Stimulated activated naive B cell treated with anti-CD40 and anti-IgM and Interleukin-4, amounts not matched to agents 10 μg/mL and 1 μg/mL and 100 μg/mL, for 72 hours (primary cell): Measurements from ENCODE around the gene BCDIN3D.

Experiments used
- ATAC-seq, 2 donors: fragments of 150-1000 bp; cut with Tn5 transposase; replicated peaks; 2 replicates each; pipeline ENCODE4 v1.10.0; 2021; ENCODE audit warnings: moderate library complexity in 1 of 2
- DNase-seq: peaks from one replicate; pipeline ENCODE4 v3.0.0; 2021
- H3K27ac Mint-ChIP-seq: one replicate; pipeline ENCODE4 v1.8.0; 2022; ENCODE audit warnings: mild to moderate bottlenecking, mixed read lengths
- H3K27me3 Mint-ChIP-seq, 2 donors: one replicate each; pipeline ENCODE4 v1.8.0; 2022; ENCODE audit warnings: mixed read lengths in 2 of 2
- H3K36me3 Mint-ChIP-seq, 2 donors: one replicate each; pipeline ENCODE4 v1.8.0; 2022; ENCODE audit warnings: mixed read lengths in 2 of 2, mild to moderate bottlenecking in 1 of 2
- H3K4me1 Mint-ChIP-seq, 2 donors: one replicate each; pipeline ENCODE4 v1.8.0; 2022; ENCODE audit warnings: mixed read lengths in 2 of 2, mild to moderate bottlenecking in 1 of 2
- H3K4me3 Mint-ChIP-seq, 2 donors: one replicate each; pipeline ENCODE4 v1.8.0; 2022; ENCODE audit warnings: mild to moderate bottlenecking in 2 of 2, mixed read lengths in 2 of 2, moderate library complexity in 1 of 2
- H3K9me3 Mint-ChIP-seq, 2 donors: one replicate each; pipeline ENCODE4 v1.8.0; 2022; ENCODE audit warnings: mixed read lengths in 2 of 2, mild to moderate bottlenecking in 1 of 2

BCDIN3D gene

DNA sequence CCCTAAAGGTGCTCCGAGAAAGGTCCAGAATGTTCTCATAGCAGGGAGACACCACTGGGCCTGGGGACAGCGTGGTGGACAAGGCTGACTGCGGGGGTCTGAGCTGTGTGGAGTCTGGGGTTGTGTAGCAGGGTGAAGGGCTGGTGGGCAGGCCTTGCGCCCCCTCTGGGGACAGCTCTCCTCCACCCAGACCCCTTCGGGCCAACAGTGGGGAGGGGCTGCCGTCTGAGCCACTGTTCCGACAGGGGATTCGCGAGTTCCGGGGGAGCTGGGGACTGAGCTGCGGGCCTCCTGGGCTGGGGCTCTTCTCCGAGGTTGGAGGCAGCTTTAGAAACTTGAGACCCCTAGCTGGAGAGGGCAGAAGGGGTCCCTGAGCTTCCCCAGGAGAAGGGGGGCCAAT is 46.8 kb downstream of the BCDIN3D start:
- H3K27ac Mint-ChIP-seq = no peak overlapping the region
- ATAC-seq (no peak), DNase-seq (no peak)
- H3K27me3 Mint-ChIP-seq = no peaks in the 10 kb centered on the region
- no peaks in the 10 kb centered on the region for H3K4me1 Mint-ChIP-seq
- no peaks in the 10 kb centered on the region for H3K9me3 Mint-ChIP-seq
- H3K36me3 Mint-ChIP-seq = peaks cover 27 to 29% of the 10 kb centered on the region in 2 donors
- no peak overlapping the region for H3K4me3 Mint-ChIP-seq

DNA sequence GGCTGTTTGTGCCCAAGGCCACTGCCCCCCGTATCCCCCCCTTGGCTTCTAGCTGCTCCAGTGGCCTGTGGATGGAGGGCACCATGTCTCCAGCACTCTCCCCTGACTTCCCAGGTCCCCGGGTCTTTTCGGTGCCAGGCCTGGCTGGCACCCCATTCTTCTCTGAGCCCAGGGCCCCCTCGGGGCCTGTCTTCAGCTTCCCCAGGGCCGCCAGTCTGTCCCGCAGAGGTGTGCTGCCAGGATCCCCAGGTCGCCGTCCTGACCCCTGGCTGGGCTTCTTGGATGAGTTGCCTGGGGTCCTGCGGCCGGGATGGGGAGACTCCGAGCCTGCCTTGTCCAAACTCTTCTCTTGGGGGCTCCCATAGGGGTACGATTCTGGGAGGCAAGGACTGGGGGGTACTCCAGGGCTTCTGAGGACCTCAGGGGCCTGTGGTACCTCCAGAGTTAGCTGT is 47.2 kb downstream of the BCDIN3D start:
- Mint-ChIP-seq H3K27me3 (no peaks in the 10 kb centered on the region), H3K9me3 (no peaks in the 10 kb centered on the region), H3K36me3 (peaks cover 26 to 33% of the 10 kb centered on the region in 2 donors), H3K4me3 (no peak overlapping the region), H3K4me1 (no peaks in the 10 kb centered on the region), H3K27ac (no peak overlapping the region)
- no peak for DNase-seq
- no peak for ATAC-seq

DNA sequence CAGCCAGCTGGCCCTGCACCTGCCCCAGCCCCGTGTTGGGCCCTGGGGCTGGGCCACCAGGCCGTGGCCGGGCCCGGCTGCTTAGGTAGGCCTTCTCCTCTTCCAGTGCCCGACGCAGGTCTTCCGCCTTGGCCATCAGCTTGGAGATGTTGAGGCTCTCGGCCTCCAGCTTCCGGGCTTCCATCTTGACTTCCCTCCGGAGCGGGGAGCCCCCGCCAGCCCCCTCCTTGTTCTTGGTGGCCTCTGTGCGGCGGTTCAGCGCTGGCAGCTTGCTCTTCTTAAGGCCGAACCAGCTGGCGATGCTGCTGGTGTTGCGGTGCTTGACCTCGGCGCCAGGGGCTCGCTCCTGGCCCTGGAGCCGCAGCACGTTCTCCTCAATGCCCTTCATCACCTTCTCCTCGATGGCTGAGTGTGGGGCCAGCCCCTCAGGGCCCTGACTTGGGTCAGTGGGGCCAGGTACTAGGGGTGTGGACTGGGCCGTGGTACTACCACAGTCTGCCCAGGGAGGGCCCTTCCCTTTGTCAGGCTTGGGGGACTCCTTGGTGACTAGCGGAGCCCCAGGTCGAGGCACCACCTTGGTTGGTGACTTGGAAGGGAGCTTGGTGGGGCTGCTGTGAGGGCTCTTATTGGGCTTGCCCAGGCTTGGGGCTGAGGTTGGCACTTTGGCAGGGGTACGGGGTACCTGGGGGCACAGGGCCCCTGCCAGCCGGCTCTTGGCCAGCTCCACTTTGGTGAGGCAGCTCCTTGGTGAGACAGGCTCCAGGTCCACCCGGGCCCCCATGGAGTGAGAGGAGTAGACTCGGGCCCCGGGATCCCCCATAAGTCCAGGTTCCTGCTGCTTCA is 47.9 kb downstream of the BCDIN3D start:
- H3K36me3 Mint-ChIP-seq = peaks cover 21 to 33% of the 10 kb centered on the region in 2 donors
- H3K4me3 Mint-ChIP-seq = no peak overlapping the region
- H3K9me3 Mint-ChIP-seq = no peaks in the 10 kb centered on the region
- ATAC-seq = no peak
- H3K4me1 Mint-ChIP-seq = no peaks in the 10 kb centered on the region
- DNase-seq = no peak
- no peaks in the 10 kb centered on the region for H3K27me3 Mint-ChIP-seq
- peak overlapping the region; percentile 43 for H3K27ac Mint-ChIP-seq

DNA sequence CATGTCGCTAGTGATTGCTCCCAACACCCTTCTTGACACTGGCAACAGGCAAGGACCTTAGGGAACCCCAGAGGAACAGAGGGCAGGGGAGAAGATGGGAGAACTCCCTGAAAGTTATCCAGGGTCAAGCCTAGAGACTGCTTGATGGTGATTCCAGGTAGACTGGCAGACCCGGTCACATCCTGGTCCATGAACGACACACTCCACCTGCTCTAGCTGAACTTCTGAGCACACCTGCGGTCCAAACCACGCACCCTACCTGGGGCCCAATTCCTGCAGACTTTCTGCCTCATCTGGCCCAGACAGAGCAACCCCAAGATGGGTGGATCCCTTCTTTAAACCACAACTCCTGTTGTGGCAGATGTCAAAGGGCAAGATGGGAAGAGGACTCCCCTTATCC is 48.9 kb downstream of the BCDIN3D start:
- H3K4me3 Mint-ChIP-seq = no peak overlapping the region

DNA sequence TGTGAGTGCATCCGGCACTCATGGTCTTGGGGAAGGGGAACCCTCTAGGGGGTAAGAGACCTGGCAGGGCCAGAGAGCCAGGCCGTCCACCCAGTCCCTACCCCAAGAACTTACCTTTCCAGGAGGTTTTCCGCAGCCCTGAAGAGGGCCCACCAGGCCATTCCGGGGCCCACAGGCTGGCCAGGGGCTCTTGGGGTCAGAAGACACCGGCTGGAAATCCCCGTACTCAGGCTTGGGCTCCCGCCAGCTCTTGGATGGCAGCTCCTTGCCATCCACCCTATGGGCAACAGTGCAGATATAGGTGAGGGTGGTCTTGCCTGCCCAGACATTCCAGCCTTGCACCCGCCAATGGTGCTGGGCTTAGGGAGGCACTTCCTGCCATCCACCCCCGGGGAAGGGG is 49.3 kb downstream of the BCDIN3D start:
- ATAC-seq = no peak

More for the DNA sequence above, 48.9 kb downstream of the BCDIN3D start:
- Mint-ChIP-seq H3K4me1 (no peaks in the 10 kb centered on the region), H3K27ac (no peak overlapping the region), H3K9me3 (no peaks in the 10 kb centered on the region), H3K27me3 (no peaks in the 10 kb centered on the region), H3K36me3 (peaks cover 17 to 27% of the 10 kb centered on the region in 2 donors)
- DNase-seq (no peak), ATAC-seq (no peak)

DNA sequence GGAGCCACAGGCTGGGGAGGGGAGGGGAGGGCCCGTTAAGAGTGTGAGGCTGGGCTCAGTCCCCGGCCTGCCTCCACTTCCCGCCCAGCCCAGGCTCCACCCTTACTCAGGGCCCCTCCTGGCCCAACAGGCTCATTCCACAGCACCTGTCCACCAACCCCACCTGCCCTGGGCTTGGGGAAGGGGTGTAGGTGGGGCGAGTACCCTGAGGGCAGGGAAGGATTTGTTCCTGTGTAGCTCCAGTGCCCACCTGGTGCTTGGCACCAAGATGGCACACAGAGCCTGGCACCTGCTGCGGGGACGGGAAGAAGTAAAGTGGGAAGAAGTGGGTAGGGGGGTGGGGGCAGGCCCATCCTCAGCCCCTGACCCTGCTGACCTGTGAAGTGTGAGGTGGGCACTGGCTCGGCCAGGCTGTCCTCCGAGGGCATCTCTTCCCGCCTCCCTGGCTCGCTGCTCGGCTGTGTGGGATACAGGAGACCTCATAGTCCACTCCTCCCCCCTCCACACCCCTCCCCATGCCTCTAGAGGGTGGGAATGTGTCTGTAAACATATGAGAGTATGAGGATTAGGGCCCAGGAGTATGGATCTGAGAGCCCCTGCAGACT is 49.8 kb downstream of the BCDIN3D start:
- H3K4me1 Mint-ChIP-seq = peaks cover 0 to 3% of the 10 kb centered on the region in 2 donors

More for the DNA sequence above, 49.3 kb downstream of the BCDIN3D start:
- Mint-ChIP-seq H3K9me3 (no peaks in the 10 kb centered on the region), H3K4me3 (no peak overlapping the region), H3K36me3 (peaks cover 16 to 25% of the 10 kb centered on the region in 2 donors), H3K27me3 (no peaks in the 10 kb centered on the region), H3K27ac (no peak overlapping the region), H3K4me1 (no peaks in the 10 kb centered on the region)
- no peak for DNase-seq

DNA sequence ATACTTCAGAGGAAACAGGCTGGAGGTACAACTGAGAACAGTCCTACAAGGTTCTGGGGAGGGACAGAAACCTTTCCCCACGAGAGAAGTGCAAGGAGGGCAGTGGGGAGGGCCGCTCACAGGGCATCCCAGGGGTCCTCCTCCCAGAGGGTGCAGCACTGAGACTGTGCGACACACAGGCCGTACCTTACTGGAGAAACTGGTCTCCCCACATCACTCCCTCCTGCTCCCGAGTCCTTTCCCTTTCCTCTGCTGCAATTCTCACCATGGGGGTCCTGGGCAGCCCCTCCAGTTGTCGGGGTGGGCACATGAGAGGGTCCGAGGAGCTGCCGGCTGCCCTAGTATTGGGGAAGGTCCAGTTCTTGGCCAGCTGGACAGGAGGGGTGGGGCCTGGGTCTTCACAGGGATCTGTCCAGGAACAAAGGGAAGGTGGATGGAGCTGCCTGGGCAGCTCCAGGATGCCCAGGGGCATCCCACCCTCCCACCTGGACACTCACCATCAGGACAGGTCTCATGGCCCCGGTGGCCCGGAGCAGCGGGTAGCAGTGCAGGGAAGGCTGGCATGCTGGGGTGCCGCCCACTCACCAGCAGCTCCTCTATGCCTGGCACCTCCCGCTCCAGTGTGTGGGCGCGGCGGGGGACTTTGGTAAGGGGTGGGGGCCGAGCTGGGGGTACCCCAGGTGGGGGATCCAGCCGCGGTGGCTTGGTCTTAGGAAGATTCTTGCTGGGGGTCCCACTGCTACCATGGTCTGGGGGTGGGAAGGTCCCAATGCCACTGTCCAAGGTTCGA is 50.5 kb downstream of the BCDIN3D start:
- no peaks in the 10 kb centered on the region for H3K27me3 Mint-ChIP-seq
- DNase-seq (no peak), ATAC-seq (no peak)
- H3K4me1 Mint-ChIP-seq = peaks cover 0 to 9% of the 10 kb centered on the region in 2 donors
- no peak overlapping the region for H3K4me3 Mint-ChIP-seq
- peaks cover 20 to 21% of the 10 kb centered on the region in 2 donors for H3K36me3 Mint-ChIP-seq
- peaks cover 0 to 3% of the 10 kb centered on the region in 2 donors for H3K9me3 Mint-ChIP-seq
- H3K27ac Mint-ChIP-seq = no peak overlapping the region

More for the DNA sequence above, 49.8 kb downstream of the BCDIN3D start:
- Mint-ChIP-seq H3K36me3 (peaks cover 16 to 25% of the 10 kb centered on the region in 2 donors), H3K9me3 (no peaks in the 10 kb centered on the region), H3K4me3 (no peak overlapping the region), H3K27ac (no peak overlapping the region), H3K27me3 (no peaks in the 10 kb centered on the region)
- no peak for ATAC-seq
- DNase-seq = no peak

DNA sequence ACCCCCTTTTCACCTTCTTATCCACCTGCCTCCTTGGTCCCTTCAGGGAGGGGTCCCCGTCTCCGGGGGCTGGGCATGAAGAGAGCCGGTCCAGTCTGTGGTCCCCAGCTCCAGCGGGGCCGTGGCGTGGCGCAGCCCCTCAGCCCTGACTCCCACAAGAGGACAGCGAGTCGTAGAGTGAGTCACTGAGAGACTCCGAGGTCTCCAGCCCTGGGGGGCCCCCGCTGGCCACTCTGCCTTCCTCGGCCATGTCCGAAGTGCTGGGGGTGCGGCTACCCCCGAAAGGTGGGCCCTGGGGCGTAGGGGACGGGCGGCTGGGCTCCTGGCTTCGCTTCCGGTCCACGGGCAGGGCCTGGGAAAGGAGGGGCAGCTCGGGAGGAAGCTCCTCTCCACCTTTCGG is 51.2 kb downstream of the BCDIN3D start:
- Mint-ChIP-seq H3K27ac (no peak overlapping the region), H3K27me3 (no peaks in the 10 kb centered on the region), H3K9me3 (peaks cover 0 to 3% of the 10 kb centered on the region in 2 donors), H3K36me3 (peaks cover 16 to 21% of the 10 kb centered on the region in 2 donors), H3K4me1 (peaks cover 0 to 9% of the 10 kb centered on the region in 2 donors), H3K4me3 (no peak overlapping the region)
- no peak for DNase-seq
- no peak for ATAC-seq

DNA sequence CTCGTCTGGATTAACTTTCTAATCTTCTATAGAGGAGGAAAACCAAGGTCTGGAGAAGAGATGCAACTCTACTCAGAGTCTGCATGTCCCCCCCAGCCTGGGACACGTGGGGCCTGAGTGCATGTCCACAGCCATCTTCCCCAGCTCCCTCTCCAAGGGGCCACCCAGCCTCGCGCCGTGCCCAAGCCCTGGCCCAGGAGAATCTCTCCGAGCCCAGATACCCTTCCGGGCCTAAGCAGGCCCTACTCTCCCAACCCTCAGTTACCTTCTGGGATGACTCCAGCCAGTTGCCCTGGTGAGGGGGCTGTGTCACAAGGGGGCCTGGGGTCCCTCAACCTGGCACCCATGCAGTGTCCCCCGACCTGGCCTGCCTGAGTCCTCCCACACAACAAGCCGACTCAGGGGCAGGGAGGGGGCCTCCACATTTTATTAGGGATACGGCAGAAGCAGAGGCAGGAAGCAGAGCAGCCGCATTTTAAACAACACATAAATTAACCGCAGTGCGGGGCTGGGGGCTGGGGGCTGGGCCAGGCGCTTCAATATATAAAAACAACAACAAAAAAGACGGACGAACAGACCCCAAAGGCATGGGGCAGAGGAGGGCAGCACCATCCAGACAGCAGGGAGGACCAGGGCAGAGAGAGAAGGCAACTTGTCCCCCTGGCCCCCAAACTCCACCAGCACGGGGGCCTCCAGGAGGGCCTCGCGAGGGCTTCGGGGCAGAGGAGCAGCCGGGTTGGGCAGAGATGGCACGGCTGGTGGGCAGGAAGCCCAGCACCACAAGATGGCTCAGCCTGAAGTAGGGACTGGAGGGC is 52.0 kb downstream of the BCDIN3D start:
- DNase-seq (no peak), ATAC-seq (no peak)
- peak overlapping the region; percentile 51 for H3K27ac Mint-ChIP-seq
- H3K27me3 Mint-ChIP-seq = no peaks in the 10 kb centered on the region
- peaks cover 0 to 9% of the 10 kb centered on the region in 2 donors for H3K4me1 Mint-ChIP-seq
- H3K9me3 Mint-ChIP-seq = peaks cover 0 to 3% of the 10 kb centered on the region in 2 donors
- no peak overlapping the region for H3K4me3 Mint-ChIP-seq
- peaks cover 12 to 18% of the 10 kb centered on the region in 2 donors for H3K36me3 Mint-ChIP-seq

DNA sequence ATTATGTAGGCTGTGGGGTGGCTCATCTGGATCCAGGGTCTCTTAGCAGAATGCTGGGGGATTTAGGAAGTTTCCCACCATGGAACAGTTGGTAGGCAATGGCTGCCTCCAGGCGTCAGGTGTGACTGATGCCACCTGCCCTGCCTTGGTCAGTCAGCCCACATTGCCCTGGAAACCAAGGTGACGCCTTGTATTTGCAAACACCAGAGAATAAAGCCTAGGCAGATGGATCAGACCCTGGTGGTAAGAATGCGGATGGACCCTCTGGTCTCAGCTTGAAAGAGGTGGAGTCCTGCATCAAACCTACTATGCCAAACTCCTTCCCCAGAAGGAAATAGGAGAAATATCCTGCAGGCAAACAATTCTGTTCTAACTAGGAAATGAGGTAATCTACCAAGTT is 52.9 kb downstream of the BCDIN3D start:
- DNase-seq (no peak), ATAC-seq (no peak)
- H3K27me3 Mint-ChIP-seq = no peaks in the 10 kb centered on the region
- no peak overlapping the region for H3K27ac Mint-ChIP-seq
- no peak overlapping the region for H3K4me3 Mint-ChIP-seq
- peaks cover 8 to 14% of the 10 kb centered on the region in 2 donors for H3K36me3 Mint-ChIP-seq
- H3K9me3 Mint-ChIP-seq = peaks cover 0 to 3% of the 10 kb centered on the region in 2 donors
- H3K4me1 Mint-ChIP-seq = peaks cover 0 to 9% of the 10 kb centered on the region in 2 donors

DNA sequence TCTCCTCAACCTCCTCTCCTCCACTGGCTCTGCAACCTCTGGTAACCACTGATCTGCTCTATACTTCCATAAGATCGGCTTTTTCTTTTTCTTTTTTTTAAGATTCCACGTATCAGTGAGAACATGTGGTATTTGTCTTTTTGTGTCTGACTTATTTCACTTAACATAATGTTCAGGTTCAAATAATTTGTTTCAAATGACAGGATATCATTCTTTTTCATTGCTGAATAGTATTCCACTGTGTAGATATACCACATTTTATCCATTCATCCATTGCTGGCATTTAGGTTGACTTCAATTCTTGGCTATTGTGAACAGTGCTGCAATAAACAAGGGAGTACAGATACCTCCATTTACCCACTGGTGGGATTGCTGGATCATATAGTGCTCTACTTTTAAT is 55.2 kb downstream of the BCDIN3D start:
- H3K4me1 Mint-ChIP-seq = peaks cover 3 to 16% of the 10 kb centered on the region in 2 donors
- no peak for DNase-seq
- H3K27me3 Mint-ChIP-seq = peaks cover 11 to 12% of the 10 kb centered on the region in 2 donors
- H3K9me3 Mint-ChIP-seq = peaks cover 0 to 3% of the 10 kb centered on the region in 2 donors
- no peak overlapping the region for H3K27ac Mint-ChIP-seq
- H3K36me3 Mint-ChIP-seq = peaks cover 6 to 12% of the 10 kb centered on the region in 2 donors
- H3K4me3 Mint-ChIP-seq = no peak overlapping the region
- ATAC-seq = no peak
